K562 (cell line): Measurements from ENCODE around the gene GINS2. TPM values are rescaled to one million over a fixed set of nuclear protein-coding genes. Genes with fewer than 3 reads are reported as not detected.

Experiments
- AFF1 ChIP-seq, 2 experiments: fragments of 450-650 bp; IDR thresholded peaks; 2 replicates each; pipeline ENCODE4 v1.6.1; 2018; ENCODE audit warnings: mild to moderate bottlenecking in 2 of 2, low read depth in 1 of 2; ENCODE audit not compliant: partially characterized antibody in 2 of 2
- CHD1 ChIP-seq: fragments of 200-600 bp; sonication (generic); IDR thresholded peaks from one replicate; pipeline ENCODE4 v1.6.1; 2012; ENCODE audit warnings: mild to moderate bottlenecking, moderate library complexity, low read length, inconsistent platforms
- ESRRB ChIP-seq: fragments of 250-450 bp; sonication (Bioruptor Pico); IDR thresholded peaks from 2 replicates; pipeline ENCODE4 v1.5.0; 2020; ENCODE audit warnings: mild to moderate bottlenecking, moderate library complexity, borderline replicate concordance
- FOXA3 ChIP-seq, 2 experiments: fragments of 450-650 bp in 1 of 2; sonication (generic) in 1 of 2; formaldehyde crosslinking; IDR thresholded peaks in 1 of 2; conservative IDR thresholded peaks in 1 of 2; 2 replicates each; pipeline versions ENCODE4 v1.4.0 to v1.8.0; 2020 to 2022; ENCODE audit warnings: mild to moderate bottlenecking in 2 of 2, missing genetic modification reagents in 1 of 2
- HIVEP1 ChIP-seq: fragments of 250-450 bp; sonication (Bioruptor Pico); IDR thresholded peaks from 2 replicates; pipeline ENCODE4 v1.4.0; 2020; ENCODE audit warnings: mild to moderate bottlenecking
- IRF1 ChIP-seq: sonication (generic); formaldehyde crosslinking; IDR thresholded peaks from 2 replicates; pipeline ENCODE4 v1.8.0; 2022; ENCODE audit warnings: missing genetic modification reagents, mild to moderate bottlenecking, borderline replicate concordance
- JUNB ChIP-seq: fragments of 450-650 bp; formaldehyde crosslinking; conservative IDR thresholded peaks from 2 replicates; pipeline ENCODE4 v1.4.0; 2020; ENCODE audit warnings: mild to moderate bottlenecking
- SREBF1 ChIP-seq: fragments of 150-350 bp; IDR thresholded peaks from 2 replicates; pipeline ENCODE4 v1.6.1; 2014; ENCODE audit warnings: antibody characterized with exemption, low read depth, low read length, borderline replicate concordance
- UBTF ChIP-seq, 2 experiments: IDR thresholded peaks; 2 replicates each; pipeline ENCODE4 v1.6.1; 2012; ENCODE audit warnings: improper control_type of control experiment in 2 of 2, low read depth in 2 of 2, low read length in 2 of 2, borderline replicate concordance in 1 of 2
- ZNF12 ChIP-seq: sonication (generic); formaldehyde crosslinking; IDR thresholded peaks from 2 replicates; pipeline ENCODE4 v1.4.0; 2020; ENCODE audit warnings: mild to moderate bottlenecking, missing genetic modification reagents
- ZNF175 ChIP-seq: fragments of 200-800 bp; sonication (Bioruptor generic); IDR thresholded peaks from 2 replicates; pipeline ENCODE4 v1.6.1; 2016; ENCODE audit warnings: low read depth, mild to moderate bottlenecking, missing genetic modification characterization, missing compliant biosample characterization
- ZNF609 ChIP-seq: sonication (generic); formaldehyde crosslinking; IDR thresholded peaks from 2 replicates; pipeline ENCODE4 v1.8.1; 2023; ENCODE audit warnings: missing genetic modification reagents, mild to moderate bottlenecking, borderline replicate concordance
- polyA plus RNA-seq, 8 experiments: library from polyadenylated mRNA; depleted of rRNA in 4 of 8; stranded (reverse) in 5 of 8; unstranded in 3 of 8; fragments of >200 nt; fragmentation: Nextera tagmentation in 2 of 8; fragmentation: Illumina TruSeq in 1 of 8; extraction: Ambion mirVana in 2 of 8; extraction: Trizol in 1 of 8; gene quantifications; 2 replicates each; pipeline versions ENCODE4 v1.2.1 to v1.2.3, GENCODE V29; 2011 to 2014; ENCODE audit warnings: inconsistent platforms in 1 of 8, missing spikeins in 1 of 8
- total RNA-seq, 7 experiments: library from RNA; depleted of rRNA in 6 of 7; stranded (reverse); fragments of >200 nt in 6 of 7; fragmentation: Illumina TruSeq in 2 of 7; extraction: Trizol in 2 of 7; gene quantifications; 2 replicates each; pipeline versions ENCODE4 v1.2.1 to v1.2.3, GENCODE V29; 2011 to 2021; ENCODE audit warnings: low replicate concordance in 1 of 7

GINS2 gene
- total and polyA plus RNA-seq, 9 of the 15 experiments (the other 6 are each of a cell fraction or from before 2014, with no cell fraction given), result 40.4 to 76.2 (median 44.6) TPM

GRCh38 chr16:85688586-85689284 is at the start of gene GINS2 (continued):
- TF ChIP-seq ZNF12 (CRISPR knock-in tag) (no peak), ESRRB (CRISPR knock-in tag) (no peak), ZNF175 (CRISPR knock-in tag) (no peak), JUNB (CRISPR knock-in tag) (no peak), UBTF (IDR thresholded peaks at IDR 0.05; ENCODE audit: borderline replicate concordance in 1 of 2, low read depth in 2 of 2, low read length in 2 of 2) (no peak; a peak in 1 of 4 replicates), FOXA3 (CRISPR knock-in tag; conservative IDR thresholded peaks at IDR 0.05 in 1 of 2, IDR thresholded peaks at IDR 0.05 in 1 of 2) (0 out of 4 replicates have a peak, but pooled peaks of 1 of the 2 experiments have one; percentile 24), ZNF609 (no peak), HIVEP1 (CRISPR knock-in tag) (no peak), AFF1 (IDR thresholded peaks at IDR 0.05; ENCODE audit: low read depth in 1 of 2, partially characterized antibody in 2 of 2) (no peak), IRF1 (CRISPR knock-in tag) (no peak), SREBF1 (no peak), CHD1 (no peak)
